Neural crest cell (in vitro differentiated cells): ENCODE measurements around the gene SCUBE1. TPM values are rescaled to one million over a fixed set of nuclear protein-coding genes. Genes with fewer than 3 reads are reported as not detected.

Experiments
- DNase-seq: peaks from one replicate; pipeline ENCODE4 v3.0.0; 2021; ENCODE audit warnings: low read depth, mixed read lengths, low spot score
- H3K27ac Mint-ChIP-seq: one replicate; pipeline ENCODE4 v1.8.0; 2021; ENCODE audit warnings: mild to moderate bottlenecking, mixed read lengths; ENCODE audit not compliant: unreplicated experiment
- H3K27me3 Mint-ChIP-seq: 2 replicates; pipeline ENCODE4 v1.8.0; 2021; ENCODE audit warnings: low read depth, mild to moderate bottlenecking, mixed read lengths
- H3K36me3 Mint-ChIP-seq: 2 replicates; pipeline ENCODE4 v1.8.0; 2021; ENCODE audit warnings: low read depth, mild to moderate bottlenecking, mixed read lengths
- H3K4me1 Mint-ChIP-seq: 2 replicates; pipeline ENCODE4 v1.8.0; 2021; ENCODE audit warnings: mixed read lengths
- H3K4me3 Mint-ChIP-seq: one replicate; pipeline ENCODE4 v1.8.0; 2021; ENCODE audit warnings: mild to moderate bottlenecking, mixed read lengths
- H3K9me3 Mint-ChIP-seq: 2 replicates; pipeline ENCODE4 v1.8.0; 2021; ENCODE audit warnings: mixed read lengths
- CTCF ChIP-seq: fragments of 200-600 bp; sonication (generic); conservative IDR thresholded peaks from 2 replicates; pipeline ENCODE4 v1.5.0; 2021; ENCODE audit warnings: antibody characterized with exemption, mild to moderate bottlenecking
- total RNA-seq: library from RNA; stranded (reverse); gene quantifications from 2 replicates; pipeline ENCODE4 v1.2.1, GENCODE V29; 2021

SCUBE1 gene
- total RNA-seq, 1 donor from 2014 or later, result 12.1 TPM

GRCh38 chr22:43256569-43256968 lies 86.6 kb downstream of the SCUBE1 start:
- no peaks in the 10 kb centered on the region for H3K4me1 Mint-ChIP-seq
- peaks cover 4% of the 10 kb centered on the region for H3K27me3 Mint-ChIP-seq
- H3K27ac Mint-ChIP-seq, result no peak overlapping the region

GRCh38 chr22:43255299-43255698 lies 87.9 kb downstream of the SCUBE1 start:
- Mint-ChIP-seq H3K4me3 (no peak overlapping the region), H3K4me1 (no peaks in the 10 kb centered on the region), H3K27ac (no peak overlapping the region), H3K27me3 (peaks cover 5% of the 10 kb centered on the region), H3K9me3 (no peaks in the 10 kb centered on the region), H3K36me3 (no peaks in the 10 kb centered on the region)
- DNase-seq, result no peak
- no peak for TF ChIP-seq CTCF

More at GRCh38 chr22:43256569-43256968, 86.6 kb downstream of the SCUBE1 start:
- Mint-ChIP-seq H3K9me3 (no peaks in the 10 kb centered on the region), H3K4me3 (no peak overlapping the region), H3K36me3 (no peaks in the 10 kb centered on the region)
- TF ChIP-seq CTCF, result no peak
- DNase-seq, result no peak

- Mint-ChIP-seq H3K9me3 (no peaks in the 10 kb centered on the region), H3K27ac (no peak overlapping the region), H3K27me3 (peaks cover 2% of the 10 kb centered on the region), H3K4me3 (no peak overlapping the region), H3K4me1 (no peaks in the 10 kb centered on the region), H3K36me3 (no peaks in the 10 kb centered on the region)
- DNase-seq, result no peak
- no peak for TF ChIP-seq CTCF
These were observed 89.3 kb downstream of the SCUBE1 start for GRCh38 chr22:43253839-43254238.

- Mint-ChIP-seq H3K27me3 (peaks cover 2% of the 10 kb centered on the region), H3K27ac (peak overlapping the region; percentile 57), H3K4me1 (no peaks in the 10 kb centered on the region)
These were observed 90.9 kb downstream of the SCUBE1 start for GRCh38 chr22:43252319-43252718.

GRCh38 chr22:43249789-43250471 lies 93.2 kb downstream of the SCUBE1 start:
- H3K27ac Mint-ChIP-seq, result no peak overlapping the region
- H3K4me3 Mint-ChIP-seq, result no peak overlapping the region
- no peaks in the 10 kb centered on the region for H3K9me3 Mint-ChIP-seq
- no peaks in the 10 kb centered on the region for H3K4me1 Mint-ChIP-seq
- TF ChIP-seq CTCF, result no peak
- DNase-seq, result no peak
- H3K36me3 Mint-ChIP-seq, result no peaks in the 10 kb centered on the region
- H3K27me3 Mint-ChIP-seq, result peaks cover 2% of the 10 kb centered on the region

More at GRCh38 chr22:43252319-43252718, 90.9 kb downstream of the SCUBE1 start:
- no peak for TF ChIP-seq CTCF
- no peaks in the 10 kb centered on the region for H3K36me3 Mint-ChIP-seq
- no peak overlapping the region for H3K4me3 Mint-ChIP-seq
- no peaks in the 10 kb centered on the region for H3K9me3 Mint-ChIP-seq
- no peak for DNase-seq
